ENCODE data around the gene ARMCX5. TPM values are rescaled to one million over a fixed set of nuclear protein-coding genes. Genes with fewer than 3 reads are reported as not detected.

The ARMCX5 gene
- total RNA-seq, 2 donors from 2014 or later = 14.2 to 15.9 TPM

GRCh38 chrX:102604327-102604726, 5.0 kb downstream of the ARMCX5 start:
- Histone ChIP-seq H3K4me3 (ENCODE audit: low read length) (no peak overlapping the region), H3K4me1 (ENCODE audit: control insufficient read depth, insufficient read depth, low read length) (no peaks in the 10 kb centered on the region), H3K27ac (ENCODE audit: low read depth, low read length) (no peak overlapping the region), H3K36me3 (ENCODE audit: control insufficient read depth, insufficient read depth, low read length) (peaks cover 15% of the 10 kb centered on the region), H3K9me3 (ENCODE audit: control insufficient read depth, low read length) (no peaks in the 10 kb centered on the region), H3K9ac (ENCODE audit: extremely low read depth, low read length, poor library complexity, severe bottlenecking) (no peak overlapping the region), H3K27me3 (ENCODE audit: control insufficient read depth, insufficient read depth, low read length, poor library complexity, severe bottlenecking) (no peaks in the 10 kb centered on the region)
- no peak for TF ChIP-seq CTCF (conservative IDR thresholded peaks at IDR 0.05)
- Mint-ChIP-seq H3K27ac (no peak overlapping the region), H3K9me3 (peaks cover 47% of the 10 kb centered on the region), H3K4me3 (no peak overlapping the region), H3K27me3 (ENCODE audit: insufficient read depth) (no peaks in the 10 kb centered on the region), H3K36me3 (ENCODE audit: low read depth) (peaks cover 28% of the 10 kb centered on the region), H3K4me1 (peaks cover 13% of the 10 kb centered on the region)
- no peak for DNase-seq
- WGBS, 2 experiments (ENCODE audit: insufficient coverage in 1 of 2, insufficient read length in 1 of 2) = 88% methylated on average over 1 of the region's 1 CpG; no CpG with 5 or more reads in 1 of the 2 experiments

- peaks cover 8% of the 10 kb centered on the region for H3K4me1 Mint-ChIP-seq
- Histone ChIP-seq H3K27me3 (ENCODE audit: control insufficient read depth, insufficient read depth, low read length, poor library complexity, severe bottlenecking) (no peaks in the 10 kb centered on the region), H3K4me1 (ENCODE audit: control insufficient read depth, insufficient read depth, low read length) (no peaks in the 10 kb centered on the region), H3K4me3 (ENCODE audit: low read length) (no peak overlapping the region), H3K9ac (ENCODE audit: extremely low read depth, low read length, poor library complexity, severe bottlenecking) (no peak overlapping the region), H3K27ac (ENCODE audit: low read depth, low read length) (no peak overlapping the region), H3K36me3 (ENCODE audit: control insufficient read depth, insufficient read depth, low read length) (peaks cover 15% of the 10 kb centered on the region), H3K9me3 (ENCODE audit: control insufficient read depth, low read length) (no peaks in the 10 kb centered on the region)
- no peaks in the 10 kb centered on the region for H3K27me3 Mint-ChIP-seq (ENCODE audit: insufficient read depth)
- no peak for DNase-seq
- WGBS, 2 experiments (ENCODE audit: insufficient coverage in 1 of 2, insufficient read length in 1 of 2) = 89% methylated on average over 1 of the region's 1 CpG; no CpG with 5 or more reads in 1 of the 2 experiments
- H3K27ac Mint-ChIP-seq = no peak overlapping the region
- no peak for TF ChIP-seq CTCF (conservative IDR thresholded peaks at IDR 0.05)
- no peak overlapping the region for H3K4me3 Mint-ChIP-seq
- peaks cover 46% of the 10 kb centered on the region for H3K9me3 Mint-ChIP-seq
- peaks cover 43% of the 10 kb centered on the region for H3K36me3 Mint-ChIP-seq (ENCODE audit: low read depth)
Observed at GRCh38 chrX:102606115-102606514, 6.8 kb downstream of the ARMCX5 start.

- Mint-ChIP-seq H3K4me1 (no peaks in the 10 kb centered on the region), H3K4me3 (no peak overlapping the region), H3K36me3 (ENCODE audit: low read depth) (peaks cover 42% of the 10 kb centered on the region), H3K27ac (no peak overlapping the region), H3K27me3 (ENCODE audit: insufficient read depth) (no peaks in the 10 kb centered on the region), H3K9me3 (peaks cover 51% of the 10 kb centered on the region)
- no peaks in the 10 kb centered on the region for H3K9me3 ChIP-seq (ENCODE audit: control insufficient read depth, low read length)
- no peak for TF ChIP-seq CTCF (conservative IDR thresholded peaks at IDR 0.05)
- no peak overlapping the region for H3K4me3 ChIP-seq (ENCODE audit: low read length)
- H3K27ac ChIP-seq (ENCODE audit: low read depth, low read length) = no peak overlapping the region
- no peak overlapping the region for H3K9ac ChIP-seq (ENCODE audit: extremely low read depth, low read length, poor library complexity, severe bottlenecking)
- 96 to 100% methylated on average over 1 to 4 of the region's 4 CpGs for WGBS, 2 experiments (ENCODE audit: insufficient coverage in 1 of 2, insufficient read length in 1 of 2)
- H3K27me3 ChIP-seq (ENCODE audit: control insufficient read depth, insufficient read depth, low read length, poor library complexity, severe bottlenecking) = no peaks in the 10 kb centered on the region
- peaks cover 7% of the 10 kb centered on the region for H3K36me3 ChIP-seq (ENCODE audit: control insufficient read depth, insufficient read depth, low read length)
- no peaks in the 10 kb centered on the region for H3K4me1 ChIP-seq (ENCODE audit: control insufficient read depth, insufficient read depth, low read length)
- no peak for DNase-seq
Observed at GRCh38 chrX:102610905-102611304, 11.6 kb downstream of the ARMCX5 start.

Data from endodermal cell (in vitro differentiated cells).